Measurements from ENCODE around the gene EEIG1. TPM values are rescaled to one million over a fixed set of nuclear protein-coding genes. Genes with fewer than 3 reads are reported as not detected.

Gene EEIG1
- total RNA-seq, 1 experiment from 2014 or later = 52.3 TPM

- H3K79me1 ChIP-seq (ENCODE audit: insufficient read depth, low read depth, low read length, poor library complexity, severe bottlenecking) = no peaks in the 10 kb centered on the region
- H3K23me2 ChIP-seq (ENCODE audit: insufficient read length, low read depth, low read length, poor library complexity, severe bottlenecking) = no peaks in the 10 kb centered on the region
- H3T11ph ChIP-seq (ENCODE audit: low read length) = no peak overlapping the region
- H4K8ac ChIP-seq (replicated peaks; ENCODE audit: insufficient read length, low read depth, low read length) = no peak overlapping the region
- TF ChIP-seq CTCF (conservative IDR thresholded peaks at IDR 0.05) = no peak
- no peaks in the 10 kb centered on the region for H3K79me2 ChIP-seq (ENCODE audit: insufficient read depth, low read length)
- H4K5ac ChIP-seq (ENCODE audit: insufficient read length, low read depth, low read length) = no peak overlapping the region
- H4K91ac ChIP-seq (ENCODE audit: insufficient read length, low read depth, low read length) = no peak overlapping the region
- no peak overlapping the region for H2AK5ac ChIP-seq (ENCODE audit: insufficient read length, low read length)
- Mint-ChIP-seq H3K27me3 (ENCODE audit: low read depth) (no peaks in the 10 kb centered on the region; the same call in 1 of the 2 replicates), H3K4me3 (no peak overlapping the region), H3K9me3 (peaks cover 8 to 18% of the 10 kb centered on the region in 2 experiments), H3K36me3 (ENCODE audit: insufficient read depth in 1 of 3, low read depth in 3 of 3) (peaks cover 5 to 14% (median 7%) of the 10 kb centered on the region in 3 experiments; a peak in 5 of 7 replicates), H3K27ac (no peak overlapping the region), H3K4me1 (peaks cover 13 to 24% of the 10 kb centered on the region in 2 experiments)
- DNase-seq = no peak
- no peaks in the 10 kb centered on the region for H3K27me3 ChIP-seq (ENCODE audit: insufficient read depth, low read length)
- no peak overlapping the region for H2BK15ac ChIP-seq (ENCODE audit: low read depth, low read length)
- no peak overlapping the region for H2BK120ac ChIP-seq (ENCODE audit: low read depth, low read length, poor library complexity, severe bottlenecking)
- H3K18ac ChIP-seq (ENCODE audit: insufficient read length, low read depth, low read length) = no peak overlapping the region
- no peak overlapping the region for H3K14ac ChIP-seq (ENCODE audit: insufficient read depth, low read length)
- H3K23ac ChIP-seq (ENCODE audit: insufficient read length, low read depth, low read length) = no peak overlapping the region
- H3K4ac ChIP-seq (ENCODE audit: low read depth, low read length) = no peak overlapping the region
- no peak overlapping the region for H3K9ac ChIP-seq (ENCODE audit: extremely low read depth, insufficient read length, low read length)
- no CpG with 5 or more reads among the region's 12 CpGs for WGBS (ENCODE audit: extremely low coverage, insufficient read length, low lambda C conversion rate)
- H4K20me1 ChIP-seq (ENCODE audit: control insufficient read depth, insufficient read depth, insufficient read length) = no peaks in the 10 kb centered on the region
- H3K4me2 ChIP-seq (ENCODE audit: insufficient read depth, insufficient read length, low read length) = no peak overlapping the region
- no peak overlapping the region for H2AFZ ChIP-seq (ENCODE audit: low read length)
- no peak overlapping the region for H2BK12ac ChIP-seq (ENCODE audit: insufficient read length, low read depth, low read length)
- H3K9me3 ChIP-seq (ENCODE audit: control insufficient read depth, low read depth, low read length) = no peaks in the 10 kb centered on the region
- no peak overlapping the region for H3K27ac ChIP-seq (ENCODE audit: insufficient read length, low read depth, low read length)
- no peaks in the 10 kb centered on the region for H3K4me1 ChIP-seq (ENCODE audit: insufficient read depth, low read length)
- no peak overlapping the region for H2BK5ac ChIP-seq (ENCODE audit: insufficient read length, low read length)
- H2BK20ac ChIP-seq (ENCODE audit: low read depth, low read length, poor library complexity, severe bottlenecking) = no peak overlapping the region
- H3K56ac ChIP-seq (ENCODE audit: insufficient read length, low read depth, low read length) = no peak overlapping the region
Measured at GRCh38 chr9:128005923-128006322, 25.1 kb upstream of the EEIG1 start.

Data from H9 (cell line).